Thyroid gland (tissue), 4 donors: ENCODE measurements around the gene LDLRAD4. TPM values are rescaled to one million over a fixed set of nuclear protein-coding genes. Genes with fewer than 3 reads are reported as not detected.

ENCODE experiments used
- DNase-seq, 2 donors: peaks; one replicate each; pipeline ENCODE4 v3.0.0-alpha.2; 2019
- H3K27ac ChIP-seq, 3 donors: fragments of 200-600 bp; sonication (generic); 1 replicate in 2 of 3; 2 replicates in 1 of 3; pipeline ENCODE4 v1.5.1; 2016 to 2019; ENCODE audit warnings: mild to moderate bottlenecking in 1 of 3, moderate library complexity in 1 of 3
- H3K27me3 ChIP-seq: fragments of 200-600 bp; sonication (generic); one replicate; pipeline ENCODE4 v1.5.1; 2019
- H3K36me3 ChIP-seq, 2 donors: fragments of 200-600 bp; sonication (generic); one replicate each; pipeline ENCODE4 v1.5.1; 2016 to 2019
- H3K4me1 ChIP-seq, 2 donors: fragments of 200-600 bp; sonication (generic); one replicate each; pipeline ENCODE4 v1.5.1; 2017 to 2019
- H3K4me3 ChIP-seq, 3 donors: fragments of 200-600 bp; sonication (generic); replicated peaks in 1 of 3; 1 replicate in 2 of 3; 2 replicates in 1 of 3; pipeline ENCODE4 v1.5.1; 2016; ENCODE audit warnings: mild to moderate bottlenecking in 1 of 3
- H3K9me3 ChIP-seq: fragments of 200-600 bp; sonication (generic); one replicate; pipeline ENCODE4 v1.5.1; 2017
- POLR2A ChIP-seq, 2 donors: fragments of 450-650 bp; IDR thresholded peaks; one replicate each; pipeline ENCODE4 v1.6.1; 2017; ENCODE audit warnings: antibody characterized with exemption in 2 of 2, mild to moderate bottlenecking in 2 of 2, moderate library complexity in 1 of 2
- WGBS, 2 donors: methylation state at CpG; one replicate each; pipeline ENCODE4 v1.1.5; 2017; 5-methylcytosine and 5-hydroxymethylcytosine counted together
- intact Hi-C: fragments of 100-400 bp; cut with DNase I; formaldehyde crosslinking; loops from one replicate; pipeline ENCODE4 v1.15.1; 2023
- total RNA-seq, 4 donors: library from RNA; depleted of rRNA; stranded (reverse); fragments of >200 nt; gene quantifications; one replicate each; pipeline ENCODE4 v1.2.3, GENCODE V29; 2016
- TF ChIP-seq, protein P1 (sequence below), 6 experiments: fragments of 200-600 bp in 3 of 6; fragments of 450-650 bp in 3 of 6; sonication (generic) in 3 of 6; IDR thresholded peaks; one replicate each; pipeline ENCODE4 v1.5.1; 2016 to 2019; ENCODE audit warnings: antibody characterized with exemption in 6 of 6, mild to moderate bottlenecking in 2 of 6, inconsistent platforms in 1 of 6, moderate library complexity in 1 of 6

Gene LDLRAD4
- 10 to 100 TPM; 23.7 to 35.7 (median 29.7) TPM for total RNA-seq

DNA sequence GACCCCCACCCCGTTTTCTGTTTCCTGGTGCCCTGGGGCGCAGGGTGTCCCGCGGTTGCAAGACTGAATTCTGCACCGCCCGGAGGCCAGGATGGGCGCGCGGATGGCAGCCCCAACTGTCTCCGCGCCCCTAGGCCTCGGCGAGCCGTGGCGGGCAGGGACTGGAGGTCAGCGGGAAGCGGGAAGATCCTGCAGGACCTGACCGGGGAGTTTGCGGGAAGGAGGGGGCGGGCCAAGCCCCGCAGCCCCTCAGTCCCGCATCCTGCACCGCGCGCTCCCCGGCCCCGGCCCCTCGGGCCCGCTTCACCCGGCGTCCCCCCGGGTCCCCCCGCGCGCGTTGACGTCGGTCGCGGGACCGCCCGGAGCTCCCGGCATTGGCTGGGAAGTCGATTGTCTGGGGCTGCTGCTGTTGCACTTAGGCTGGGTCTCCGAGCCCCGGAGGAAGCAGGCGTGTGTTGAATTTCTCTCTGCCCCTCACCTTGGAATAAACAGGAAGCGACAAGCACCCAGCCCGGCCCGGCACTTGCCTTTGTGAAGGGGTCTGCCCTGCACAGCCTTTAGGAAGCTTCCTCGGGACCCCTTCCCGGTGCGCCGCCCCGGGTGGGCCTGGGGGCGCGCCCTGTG, at the start of gene LDLRAD4:
Gene LDLRAD4 (plus strand): TSS at position 393 of the 624 bp plus-strand sequence.
- peak; percentile 55 to 57 for DNase-seq
- peak in 1 of 2 donors; percentile 42 for TF ChIP-seq POLR2A (IDR thresholded peaks at IDR 0.05)
- TF ChIP-seq, protein P1, sequence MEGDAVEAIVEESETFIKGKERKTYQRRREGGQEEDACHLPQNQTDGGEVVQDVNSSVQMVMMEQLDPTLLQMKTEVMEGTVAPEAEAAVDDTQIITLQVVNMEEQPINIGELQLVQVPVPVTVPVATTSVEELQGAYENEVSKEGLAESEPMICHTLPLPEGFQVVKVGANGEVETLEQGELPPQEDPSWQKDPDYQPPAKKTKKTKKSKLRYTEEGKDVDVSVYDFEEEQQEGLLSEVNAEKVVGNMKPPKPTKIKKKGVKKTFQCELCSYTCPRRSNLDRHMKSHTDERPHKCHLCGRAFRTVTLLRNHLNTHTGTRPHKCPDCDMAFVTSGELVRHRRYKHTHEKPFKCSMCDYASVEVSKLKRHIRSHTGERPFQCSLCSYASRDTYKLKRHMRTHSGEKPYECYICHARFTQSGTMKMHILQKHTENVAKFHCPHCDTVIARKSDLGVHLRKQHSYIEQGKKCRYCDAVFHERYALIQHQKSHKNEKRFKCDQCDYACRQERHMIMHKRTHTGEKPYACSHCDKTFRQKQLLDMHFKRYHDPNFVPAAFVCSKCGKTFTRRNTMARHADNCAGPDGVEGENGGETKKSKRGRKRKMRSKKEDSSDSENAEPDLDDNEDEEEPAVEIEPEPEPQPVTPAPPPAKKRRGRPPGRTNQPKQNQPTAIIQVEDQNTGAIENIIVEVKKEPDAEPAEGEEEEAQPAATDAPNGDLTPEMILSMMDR (IDR thresholded peaks at IDR 0.05) = no peak
- WGBS, 2 donors = 1 to 3% methylated on average over 13 of the region's 57 CpGs
- Histone ChIP-seq H3K4me3 (peak within 1 kb of the TSS; percentile 49 to 86 (median 56)), H3K4me1 (peaks cover 51 to 55% of the 10 kb centered on the region in 2 donors), H3K27ac (peak within 1 kb of the TSS; percentile 50 to 74 (median 71)), H3K36me3 (no peaks in the 10 kb centered on the region), H3K27me3 (no peaks in the 10 kb centered on the region), H3K9me3 (no peaks in the 10 kb centered on the region)
- intact Hi-C loops = loop anchor here (5.0 to 10.0 kb wide), 4 partner anchors 174 to 506 kb away; partner anchors contain the start of genes FAM210A and RNMT

GRCh38 chr18:13173578-13174145, 44.9 kb upstream of the LDLRAD4 start:
- intact Hi-C loops = no loop called here
- H3K27ac ChIP-seq = no peak overlapping the region
- DNase-seq = no peak
- 91 to 94% methylated on average over 14 of the region's 14 CpGs for WGBS, 2 donors
- H3K4me1 ChIP-seq = no peaks in the 10 kb centered on the region
- no peaks in the 10 kb centered on the region for H3K36me3 ChIP-seq
- no peaks in the 10 kb centered on the region for H3K9me3 ChIP-seq
- no peak overlapping the region for H3K4me3 ChIP-seq
- H3K27me3 ChIP-seq = no peaks in the 10 kb centered on the region
- TF ChIP-seq, protein P1 (IDR thresholded peaks at IDR 0.05) = no peak
- TF ChIP-seq POLR2A (IDR thresholded peaks at IDR 0.05) = no peak

DNA sequence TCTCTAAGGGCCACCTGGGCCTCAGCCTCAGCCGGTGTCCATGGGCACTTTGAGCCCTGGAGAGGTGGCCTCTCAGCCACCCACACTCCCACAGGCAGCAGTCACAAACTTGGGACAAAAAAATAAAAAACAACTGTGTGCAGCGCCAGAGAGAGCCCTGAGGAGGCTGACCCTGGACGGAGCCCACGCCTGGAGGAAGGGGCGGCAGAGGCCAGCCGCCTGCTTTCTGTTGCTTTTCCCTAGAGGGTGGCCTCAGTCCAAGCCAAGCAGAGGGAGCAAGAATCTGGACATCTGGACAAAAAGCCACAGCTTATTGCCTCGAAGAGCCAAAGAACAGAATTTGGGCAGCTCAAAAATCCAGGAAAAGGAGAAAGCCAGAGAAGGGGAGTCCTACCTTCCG, 43.3 kb upstream of the LDLRAD4 start:
- no peaks in the 10 kb centered on the region for H3K36me3 ChIP-seq
- intact Hi-C loops = no loop called here

GRCh38 chr18:13175754-13176210, 42.8 kb upstream of the LDLRAD4 start:
- 88 to 92% methylated on average over 6 of the region's 6 CpGs for WGBS, 2 donors
- no peak overlapping the region for H3K4me3 ChIP-seq
- no peaks in the 10 kb centered on the region for H3K9me3 ChIP-seq
- H3K4me1 ChIP-seq = no peaks in the 10 kb centered on the region
- H3K36me3 ChIP-seq = no peaks in the 10 kb centered on the region
- H3K27me3 ChIP-seq = no peaks in the 10 kb centered on the region
- TF ChIP-seq, protein P1 (IDR thresholded peaks at IDR 0.05) = no peak
- no peak for TF ChIP-seq POLR2A (IDR thresholded peaks at IDR 0.05)
- no peak for DNase-seq
- H3K27ac ChIP-seq = no peak overlapping the region
- intact Hi-C loops = no loop called here

More for the DNA sequence above, 43.3 kb upstream of the LDLRAD4 start:
- Histone ChIP-seq H3K4me3 (no peak overlapping the region), H3K27ac (no peak overlapping the region), H3K27me3 (no peaks in the 10 kb centered on the region), H3K4me1 (no peaks in the 10 kb centered on the region), H3K9me3 (no peaks in the 10 kb centered on the region)
- WGBS, 2 donors = 54 to 68% methylated on average over 8 of the region's 8 CpGs
- no peak for DNase-seq
- TF ChIP-seq, protein P1 (IDR thresholded peaks at IDR 0.05) = no peak
- TF ChIP-seq POLR2A (IDR thresholded peaks at IDR 0.05) = no peak

- no peaks in the 10 kb centered on the region for H3K27me3 ChIP-seq
- no peak for DNase-seq
- WGBS, 2 donors = 91 to 93% methylated on average over 13 of the region's 13 CpGs
- TF ChIP-seq POLR2A (IDR thresholded peaks at IDR 0.05) = no peak
- TF ChIP-seq, protein P1 (IDR thresholded peaks at IDR 0.05) = no peak
- no peak overlapping the region for H3K27ac ChIP-seq
- intact Hi-C loops = no loop called here
- H3K36me3 ChIP-seq = no peaks in the 10 kb centered on the region
- H3K9me3 ChIP-seq = no peaks in the 10 kb centered on the region
- no peak overlapping the region for H3K4me3 ChIP-seq
- H3K4me1 ChIP-seq = no peaks in the 10 kb centered on the region
These were observed 41.7 kb upstream of the LDLRAD4 start for GRCh38 chr18:13176847-13177246.
